ENCODE measurements around the gene DOCK4. TPM values are rescaled to one million over a fixed set of nuclear protein-coding genes. Genes with fewer than 3 reads are reported as not detected.

The DOCK4 gene
- total RNA-seq, 1 donor: 31.8 TPM

DNA sequence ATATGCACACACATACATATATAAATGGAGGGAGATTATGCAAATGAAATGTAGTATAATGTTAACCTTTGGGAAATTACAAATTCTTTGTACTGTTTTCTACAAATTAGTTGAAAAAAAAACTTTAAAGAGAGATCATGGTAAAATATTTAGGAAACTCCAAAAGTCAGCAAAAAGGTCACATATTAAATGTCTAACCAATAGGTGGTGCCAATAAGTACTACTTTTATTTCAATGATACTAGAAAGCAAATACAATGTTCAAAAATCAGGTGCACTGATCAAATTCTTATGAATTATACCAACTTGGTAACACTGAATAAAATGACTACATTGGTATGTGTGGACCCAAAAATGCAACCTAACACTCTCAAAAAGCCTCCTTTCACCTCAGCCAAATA, 276.9 kb downstream of the DOCK4 start:
- Histone ChIP-seq H3K36me3 (ENCODE audit: insufficient read depth, low read length) (no peaks in the 10 kb centered on the region), H3K27me3 (ENCODE audit: insufficient read depth, low read length) (peaks cover 7% of the 10 kb centered on the region), H3K9me3 (ENCODE audit: low read depth, low read length) (no peaks in the 10 kb centered on the region), H4K20me1 (ENCODE audit: insufficient read depth, low read length) (no peaks in the 10 kb centered on the region), H3K4me2 (ENCODE audit: insufficient read depth, low read length) (no peak overlapping the region), H3K27ac (ENCODE audit: low read depth, low read length) (no peak overlapping the region), H3K79me2 (ENCODE audit: insufficient read depth, low read length) (no peaks in the 10 kb centered on the region), H2AFZ (ENCODE audit: low read length) (no peak overlapping the region), H3K4me3 (ENCODE audit: insufficient read depth, low read length) (no peak overlapping the region), H3K4me1 (ENCODE audit: insufficient read depth, low read length) (peaks cover 3% of the 10 kb centered on the region)
- no peak for DNase-seq (ENCODE audit: insufficient read length, low spot score, missing footprints)
- no peak for TF ChIP-seq CTCF (IDR thresholded peaks at IDR 0.05; ENCODE audit: extremely low read depth, low read depth, low read length)

DNA sequence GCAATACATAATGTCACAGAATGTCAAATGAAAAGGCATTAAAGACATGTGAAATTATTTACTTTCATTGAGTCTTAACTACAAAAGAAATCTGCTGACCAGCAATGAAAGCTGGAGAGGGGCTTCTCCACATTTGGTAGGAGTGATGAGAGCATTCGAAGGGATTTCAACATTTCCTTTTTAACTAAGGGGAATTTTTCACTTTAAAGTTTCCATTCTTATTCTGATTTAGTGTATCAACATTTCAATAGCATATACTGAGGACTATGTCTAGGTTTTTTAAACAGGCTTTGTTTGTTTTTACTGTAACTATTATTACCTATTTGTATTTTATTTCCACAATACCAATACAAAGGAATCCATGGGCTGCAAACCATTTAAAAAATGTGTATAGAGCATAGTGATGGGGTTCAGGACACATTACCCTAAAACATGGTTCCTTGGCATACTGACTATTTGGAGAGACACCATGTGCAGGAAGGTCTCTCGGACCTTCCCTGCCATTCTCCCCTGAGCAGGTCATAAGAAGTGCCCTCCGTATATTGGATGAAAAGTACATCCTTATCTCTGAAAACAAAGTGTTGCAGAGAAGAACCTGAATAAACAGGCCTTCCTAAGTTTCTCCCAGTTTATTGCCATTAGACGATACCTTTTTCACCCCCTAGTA, 278.7 kb downstream of the DOCK4 start:
- peaks cover 3% of the 10 kb centered on the region for H3K4me1 ChIP-seq (ENCODE audit: insufficient read depth, low read length)
- no peak for DNase-seq (ENCODE audit: insufficient read length, low spot score, missing footprints)
- no peaks in the 10 kb centered on the region for H3K36me3 ChIP-seq (ENCODE audit: insufficient read depth, low read length)
- no peaks in the 10 kb centered on the region for H3K9me3 ChIP-seq (ENCODE audit: low read depth, low read length)
- no peaks in the 10 kb centered on the region for H4K20me1 ChIP-seq (ENCODE audit: insufficient read depth, low read length)
- no peak overlapping the region for H2AFZ ChIP-seq (ENCODE audit: low read length)
- no peak for TF ChIP-seq CTCF (IDR thresholded peaks at IDR 0.05; ENCODE audit: extremely low read depth, low read depth, low read length)
- H3K4me3 ChIP-seq (ENCODE audit: insufficient read depth, low read length): no peak overlapping the region
- H3K27ac ChIP-seq (ENCODE audit: low read depth, low read length): no peak overlapping the region
- H3K4me2 ChIP-seq (ENCODE audit: insufficient read depth, low read length): no peak overlapping the region
- H3K79me2 ChIP-seq (ENCODE audit: insufficient read depth, low read length): no peaks in the 10 kb centered on the region
- peaks cover 11% of the 10 kb centered on the region for H3K27me3 ChIP-seq (ENCODE audit: insufficient read depth, low read length)

DNA sequence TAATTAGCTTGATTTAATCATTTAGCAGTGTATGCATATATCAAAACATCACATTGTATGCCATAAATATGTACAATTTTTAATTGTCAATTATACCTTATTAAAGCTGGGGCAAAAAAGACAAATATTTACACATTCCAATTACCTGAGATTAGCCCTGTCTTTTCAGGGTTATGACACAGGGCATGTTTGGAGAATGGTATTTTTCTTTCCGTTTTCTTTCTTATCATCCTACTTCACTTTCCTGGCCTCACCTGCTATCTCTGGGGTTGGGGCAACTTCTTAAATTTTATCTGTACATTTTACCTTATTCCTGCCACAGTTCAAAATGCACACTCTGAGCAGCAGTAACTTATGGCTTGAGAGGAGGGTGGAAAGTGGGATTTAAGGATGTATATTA, 285.9 kb downstream of the DOCK4 start:
- TF ChIP-seq CTCF (IDR thresholded peaks at IDR 0.05; ENCODE audit: extremely low read depth, low read depth, low read length): no peak
- H3K79me2 ChIP-seq (ENCODE audit: insufficient read depth, low read length): no peaks in the 10 kb centered on the region
- H3K36me3 ChIP-seq (ENCODE audit: insufficient read depth, low read length): no peaks in the 10 kb centered on the region
- peaks cover 15% of the 10 kb centered on the region for H3K4me1 ChIP-seq (ENCODE audit: insufficient read depth, low read length)
- no peaks in the 10 kb centered on the region for H3K9me3 ChIP-seq (ENCODE audit: low read depth, low read length)
- no peak overlapping the region for H2AFZ ChIP-seq (ENCODE audit: low read length)
- peak overlapping the region; percentile 12 for H3K4me2 ChIP-seq (ENCODE audit: insufficient read depth, low read length)
- H4K20me1 ChIP-seq (ENCODE audit: insufficient read depth, low read length): peaks cover 22% of the 10 kb centered on the region
- no peak overlapping the region for H3K27ac ChIP-seq (ENCODE audit: low read depth, low read length)
- no peak overlapping the region for H3K4me3 ChIP-seq (ENCODE audit: insufficient read depth, low read length)
- no peak for DNase-seq (ENCODE audit: insufficient read length, low spot score, missing footprints)
- peaks cover 46% of the 10 kb centered on the region for H3K27me3 ChIP-seq (ENCODE audit: insufficient read depth, low read length)

- H3K4me2 ChIP-seq (ENCODE audit: insufficient read depth, low read length): peak overlapping the region; percentile 12
- no peaks in the 10 kb centered on the region for H3K79me2 ChIP-seq (ENCODE audit: insufficient read depth, low read length)
- no peak for TF ChIP-seq CTCF (IDR thresholded peaks at IDR 0.05; ENCODE audit: extremely low read depth, low read depth, low read length)
- peaks cover 22% of the 10 kb centered on the region for H4K20me1 ChIP-seq (ENCODE audit: insufficient read depth, low read length)
- DNase-seq (ENCODE audit: insufficient read length, low spot score, missing footprints): peak; percentile 80
- peaks cover 15% of the 10 kb centered on the region for H3K4me1 ChIP-seq (ENCODE audit: insufficient read depth, low read length)
- H3K9me3 ChIP-seq (ENCODE audit: low read depth, low read length): no peaks in the 10 kb centered on the region
- H3K27ac ChIP-seq (ENCODE audit: low read depth, low read length): no peak overlapping the region
- H3K4me3 ChIP-seq (ENCODE audit: insufficient read depth, low read length): no peak overlapping the region
- H2AFZ ChIP-seq (ENCODE audit: low read length): no peak overlapping the region
- peaks cover 44% of the 10 kb centered on the region for H3K27me3 ChIP-seq (ENCODE audit: insufficient read depth, low read length)
- H3K36me3 ChIP-seq (ENCODE audit: insufficient read depth, low read length): peaks cover 4% of the 10 kb centered on the region
Measured at GRCh38 chr7:111919631-111920179, 286.5 kb downstream of the DOCK4 start.
